GM13976 (cell line): ENCODE measurements around the gene LSAMP.

Source experiments
- DNase-seq: peaks from one replicate; pipeline ENCODE4 v3.0.0; 2012; ENCODE audit warnings: low spot score
- in situ Hi-C: fragments of 300-500 bp; cut with MboI; formaldehyde crosslinking; loops from one replicate; pipeline ENCODE4 v1.12.0; 2022; ENCODE audit warnings: low sequenced_read_pairs, mixed read lengths, inconsistent platforms; ENCODE audit not compliant: unreplicated experiment
- TF ChIP-seq, protein P1 (sequence below): IDR thresholded peaks from 2 replicates; pipeline ENCODE4 v1.5.1; 2012; ENCODE audit warnings: borderline replicate concordance, mild to moderate bottlenecking; ENCODE audit not compliant: insufficient read depth; ENCODE audit errors: extremely low read depth, missing control alignments, control extremely low read depth

LSAMP gene

DNA sequence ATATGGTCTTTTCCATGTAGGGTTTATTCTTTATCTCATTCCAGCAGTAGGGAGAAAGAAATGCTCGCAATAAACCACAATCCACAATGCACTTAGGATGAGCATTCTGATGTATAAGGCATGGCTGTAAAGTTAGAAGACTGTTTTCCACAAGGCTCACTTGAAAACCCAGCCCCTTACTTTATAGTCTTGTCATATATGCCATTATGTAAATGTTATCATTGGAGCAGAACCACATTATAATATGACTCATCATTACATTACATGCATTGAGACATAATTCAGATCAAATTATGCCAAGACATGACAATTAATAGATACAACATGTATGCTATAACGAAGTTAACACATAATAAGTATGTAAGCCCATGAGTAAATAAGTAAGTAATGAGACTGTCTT, 348.1 kb downstream of the LSAMP start:
- in situ Hi-C loops: no loop called here
- no peak for DNase-seq

DNA sequence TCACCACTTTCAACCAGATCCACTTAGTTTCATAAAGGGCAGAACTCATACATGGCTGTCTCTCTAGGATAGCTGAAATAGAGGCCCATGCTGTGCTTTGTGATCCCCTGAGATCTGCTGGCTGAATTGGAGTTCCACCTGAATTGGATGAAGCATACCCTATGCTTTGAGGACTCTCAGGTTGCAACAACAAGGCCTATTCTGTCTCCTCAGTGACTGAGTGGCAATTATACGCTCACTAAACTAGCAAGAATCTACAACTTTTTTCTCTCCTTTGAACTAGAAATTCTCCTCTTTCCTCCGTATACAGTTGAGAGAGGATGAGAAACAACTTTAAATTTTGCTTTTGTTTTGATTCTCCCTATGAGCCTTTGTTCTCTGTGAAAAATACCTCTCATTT, 348.7 kb downstream of the LSAMP start:
- DNase-seq: no peak
- in situ Hi-C loops: no loop called here
- TF ChIP-seq, protein P1, sequence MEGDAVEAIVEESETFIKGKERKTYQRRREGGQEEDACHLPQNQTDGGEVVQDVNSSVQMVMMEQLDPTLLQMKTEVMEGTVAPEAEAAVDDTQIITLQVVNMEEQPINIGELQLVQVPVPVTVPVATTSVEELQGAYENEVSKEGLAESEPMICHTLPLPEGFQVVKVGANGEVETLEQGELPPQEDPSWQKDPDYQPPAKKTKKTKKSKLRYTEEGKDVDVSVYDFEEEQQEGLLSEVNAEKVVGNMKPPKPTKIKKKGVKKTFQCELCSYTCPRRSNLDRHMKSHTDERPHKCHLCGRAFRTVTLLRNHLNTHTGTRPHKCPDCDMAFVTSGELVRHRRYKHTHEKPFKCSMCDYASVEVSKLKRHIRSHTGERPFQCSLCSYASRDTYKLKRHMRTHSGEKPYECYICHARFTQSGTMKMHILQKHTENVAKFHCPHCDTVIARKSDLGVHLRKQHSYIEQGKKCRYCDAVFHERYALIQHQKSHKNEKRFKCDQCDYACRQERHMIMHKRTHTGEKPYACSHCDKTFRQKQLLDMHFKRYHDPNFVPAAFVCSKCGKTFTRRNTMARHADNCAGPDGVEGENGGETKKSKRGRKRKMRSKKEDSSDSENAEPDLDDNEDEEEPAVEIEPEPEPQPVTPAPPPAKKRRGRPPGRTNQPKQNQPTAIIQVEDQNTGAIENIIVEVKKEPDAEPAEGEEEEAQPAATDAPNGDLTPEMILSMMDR: no peak

More for the DNA sequence above, 348.1 kb downstream of the LSAMP start:
- TF ChIP-seq, protein P1: no peak

DNA sequence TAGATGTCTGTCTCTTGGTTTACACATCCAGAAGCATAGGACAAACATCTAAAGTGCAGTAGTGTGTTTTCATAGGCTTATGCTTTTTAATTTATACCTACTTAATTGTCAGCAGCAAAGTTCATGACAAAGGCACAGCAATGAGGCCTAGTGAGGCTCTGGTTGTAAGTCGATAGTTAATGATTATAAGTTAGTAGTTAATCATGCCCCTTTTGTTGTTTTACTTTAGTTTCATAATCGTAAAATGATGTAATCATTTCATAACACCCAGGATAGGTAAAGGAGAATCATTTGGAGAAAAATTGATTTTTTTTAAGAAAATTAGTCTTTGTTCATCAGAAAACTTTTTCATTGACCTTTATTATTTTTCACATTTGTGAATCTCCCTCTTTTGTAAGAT, 351.9 kb downstream of the LSAMP start:
- TF ChIP-seq, protein P1: no peak
- in situ Hi-C loops: no loop called here
- no peak for DNase-seq

DNA sequence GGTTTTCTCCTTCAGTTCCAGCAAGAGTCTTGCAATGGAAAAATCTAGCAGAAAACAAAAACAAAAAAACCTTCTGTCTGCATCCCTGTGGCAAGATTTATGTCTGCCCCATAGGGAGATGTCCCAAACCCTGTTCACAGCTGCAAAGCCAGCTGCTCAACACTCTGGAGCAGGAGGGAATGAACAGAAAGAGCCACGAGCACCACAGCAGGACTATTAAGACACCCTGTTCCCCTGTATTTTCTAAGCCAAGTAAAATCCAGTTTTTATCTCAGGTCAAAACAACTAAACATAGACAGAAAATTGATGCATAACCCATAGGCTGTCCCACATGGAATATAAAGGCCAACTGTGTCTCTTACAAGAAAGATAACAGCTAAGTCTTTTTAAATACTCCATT, 357.9 kb downstream of the LSAMP start:
- in situ Hi-C loops: no loop called here
- DNase-seq: no peak
- TF ChIP-seq, protein P1: no peak

DNA sequence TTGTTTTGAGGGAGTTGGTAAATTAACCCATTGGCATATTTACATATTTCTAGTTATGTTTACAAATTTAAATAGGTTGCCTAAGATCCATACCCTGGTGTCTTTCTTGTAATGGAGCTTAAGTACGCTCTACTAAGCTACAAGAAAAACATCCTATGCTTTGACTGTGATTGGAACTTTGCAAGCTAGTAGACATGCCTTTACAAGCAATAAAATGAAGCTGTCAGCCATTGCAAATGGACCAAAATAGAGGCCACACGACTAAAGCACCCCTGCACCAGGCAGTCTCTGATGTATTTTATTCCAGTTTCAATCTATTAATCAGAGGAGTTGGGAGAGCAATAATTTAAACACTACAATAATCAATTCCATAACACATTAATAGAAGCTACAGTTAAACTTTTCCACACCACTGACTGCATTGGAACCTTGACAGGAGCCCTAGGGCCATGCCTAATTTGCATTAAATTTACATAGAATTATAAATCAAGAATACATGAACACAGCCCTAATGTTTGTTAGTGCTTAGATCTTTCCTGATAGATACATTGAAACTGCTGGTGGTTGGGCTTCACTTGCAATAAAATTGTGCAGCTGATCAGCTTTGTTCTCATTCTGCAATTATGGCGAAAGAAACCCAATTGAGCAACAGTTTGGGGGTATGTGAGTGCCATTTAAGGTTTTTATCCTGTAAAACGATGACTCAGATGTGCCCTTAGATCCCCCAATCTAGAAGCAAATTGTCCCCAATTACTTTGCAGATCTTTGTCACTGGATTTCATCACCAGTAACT, 360.1 kb downstream of the LSAMP start:
- in situ Hi-C loops: no loop called here
- no peak for DNase-seq
- TF ChIP-seq, protein P1: no peak

DNA sequence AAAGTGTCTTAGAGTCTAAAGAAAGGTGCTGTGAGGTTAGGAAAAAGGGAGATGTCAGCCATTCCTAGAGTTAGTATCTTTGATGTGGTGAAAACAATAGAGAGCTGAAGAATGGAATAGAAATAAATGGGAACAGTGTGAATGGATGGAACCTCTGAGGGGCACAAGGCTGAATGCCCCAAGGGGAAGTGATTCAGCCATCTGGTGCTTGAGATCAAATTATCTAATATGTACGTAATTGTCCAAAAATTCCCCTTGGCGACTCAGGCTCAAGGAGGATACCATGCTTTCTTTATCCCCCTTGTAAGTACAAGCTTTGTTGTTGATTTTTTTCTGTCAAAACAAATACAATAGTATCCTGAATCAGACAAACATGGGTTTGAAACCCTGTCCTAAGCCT, 361.6 kb downstream of the LSAMP start:
- in situ Hi-C loops: no loop called here
- TF ChIP-seq, protein P1: no peak
- DNase-seq: no peak
